ENCODE data around the gene EFNA3. TPM values are rescaled to one million over a fixed set of nuclear protein-coding genes. Genes with fewer than 3 reads are reported as not detected.

Gene EFNA3
- total and polyA plus RNA-seq, 9 of the 15 experiments (the other 6 are each of a cell fraction or from before 2014, with no cell fraction given) = 0.59 to 7.9 (median 4.7) TPM

- Histone ChIP-seq H3K79me2 (ENCODE audit: control insufficient read depth, insufficient read depth, low read length) (peaks cover 9% of the 10 kb centered on the region; the same call in 2 of the 3 replicates), H3K27me3 (ENCODE audit: control insufficient read depth in 2 of 2, insufficient read depth in 2 of 2, low read length in 2 of 2) (no peaks in the 10 kb centered on the region), H2AFZ (ENCODE audit: low read depth, low read length) (peak overlapping the region; percentile 86), H3K4me2 (ENCODE audit: insufficient read depth, low read length) (peak overlapping the region; percentile 81), H3K9me3 (replicated peaks; ENCODE audit: control insufficient read depth, insufficient read depth, low read depth, low read length) (no peaks in the 10 kb centered on the region), H3K36me3 (ENCODE audit: control insufficient read depth, insufficient read depth, low read length) (peaks cover 32% of the 10 kb centered on the region; the same call in 2 of the 3 replicates), H3K9me1 (ENCODE audit: control insufficient read depth, insufficient read depth, low read length) (peaks cover 7% of the 10 kb centered on the region), H3K4me1 (replicated peaks in 1 of 2; ENCODE audit: control insufficient read depth in 2 of 2, insufficient read depth in 2 of 2, low read length in 2 of 2) (peaks cover 27 to 59% of the 10 kb centered on the region in 2 experiments), H3K4me3 (peak overlapping the region; percentile 58), H3K9ac (ENCODE audit: insufficient read depth in 1 of 2, low read depth in 2 of 2, low read length in 2 of 2) (peak overlapping the region in 1 of 2 experiments; percentile 79; a peak in 2 of 4 replicates), H4K20me1 (replicated peaks; ENCODE audit: control insufficient read depth, insufficient read depth, low read length) (no peaks in the 10 kb centered on the region; the same call in 1 of the 2 replicates), H3K27ac (ENCODE audit: extremely low read depth, low read depth, low read length) (no peak overlapping the region; the same call in 2 of the 3 replicates)
- intact Hi-C loops (cut with micrococcal nuclease) = loop anchor here (1.0 to 5.0 kb wide), 5 partner anchors 8 to 504 kb away; partner anchors contain the start of genes CKS1B, SHC1 and UBE2Q1
- in situ Hi-C loops (cut with MboI) = loop anchor here (5.0 kb wide), 1 partner anchor 106 kb away; the partner anchor contains the start of gene PBXIP1
- ChIA-PET POLR2A (interaction anchor here (0.6 to 1.9 kb wide), 5 partner anchors 22 to 396 kb away, joined by 3 to 6 read pairs (median 3); partner anchors contain the start of gene SHC1), CTCF (ENCODE audit: low intra/inter-chr PET ratio) (interaction anchor here (0.7 to 4.0 kb wide), 5 partner anchors 17 to 583 kb away, joined by 3 to 153 read pairs (median 9); partner anchors contain the start of gene EFNA3)
- ATAC-seq = peak; percentile 81
- FAIRE-seq = peak; percentile 81
- no TSS peak for BruUV-seq (replicated peaks)
- WGBS (ENCODE audit: insufficient coverage, low coverage, missing lambda C conversion rate) = 5% methylated on average over 43 of the region's 46 CpGs
- DNase-seq (ENCODE audit: extremely low read depth in 1 of 4, low spot score in 3 of 4) = peak; percentile 72 to 87 (median 80)
- no peak for TF ChIP-seq ZC3H4 (CRISPR knock-in tag; IDR thresholded peaks at IDR 0.05; ENCODE audit: borderline replicate concordance)
- TF ChIP-seq ZNF3 (CRISPR knock-in tag; IDR thresholded peaks at IDR 0.05) = no peak
- TF ChIP-seq MXI1 (IDR thresholded peaks at IDR 0.05; ENCODE audit: low read depth, low read length) = no peak
- TF ChIP-seq FIP1L1 (IDR thresholded peaks at IDR 0.05; ENCODE audit: low read depth, low read length, poor library complexity, severe bottlenecking) = peak; percentile 64
- no peak for TF ChIP-seq CHD2 (IDR thresholded peaks at IDR 0.05; ENCODE audit: low read depth, low read length)
- no peak for TF ChIP-seq ZNF444 (CRISPR knock-in tag; IDR thresholded peaks at IDR 0.05)
- no peak for TF ChIP-seq ZNF785 (CRISPR knock-in tag; IDR thresholded peaks at IDR 0.05)
- no peak for TF ChIP-seq KDM2B (CRISPR knock-in tag; IDR thresholded peaks at IDR 0.05)
- TF ChIP-seq TCF7 (IDR thresholded peaks at IDR 0.05; ENCODE audit: borderline replicate concordance) = no peak
- TF ChIP-seq MITF (IDR thresholded peaks at IDR 0.05) = no peak
- TF ChIP-seq ZBTB7A (IDR thresholded peaks at IDR 0.05; ENCODE audit: borderline replicate concordance, control insufficient read depth, low read depth, low read length) = peak; percentile 57; the same call in 1 of the 2 replicates
- TF ChIP-seq CREM (IDR thresholded peaks at IDR 0.05; ENCODE audit: low read depth) = peak; percentile 55; the same call in 1 of the 2 replicates
- TF ChIP-seq AFF1 (IDR thresholded peaks at IDR 0.05; ENCODE audit: low read depth in 1 of 2, partially characterized antibody in 2 of 2) = no peak
- peak; percentile 47 to 91; a peak in 2 of 4 replicates for TF ChIP-seq MAZ (CRISPR knock-in tag; conservative IDR thresholded peaks at IDR 0.05 in 1 of 2, IDR thresholded peaks at IDR 0.05 in 1 of 2)
- TF ChIP-seq SMC3 (conservative IDR thresholded peaks at IDR 0.05; ENCODE audit: insufficient read depth, low read depth, low read length) = peak; percentile 96
These were observed 15.8 kb upstream of the EFNA3 start for GRCh38 chr1:155062702-155063411.
